Activated CD4-positive, CD25-positive, alpha-beta regulatory T cell treated with anti-CD3 and anti-CD28 coated beads, Interleukin-2, amount 50 U/mL, for 16 hours (primary cell): ENCODE results near the gene C20orf96.
A peak's percentile ranks its signal among the peaks of the same experiment; 100 is the strongest.

Experiments used
- DNase-seq: peaks from one replicate; pipeline ENCODE4 v3.0.0-alpha.2; 2020; ENCODE audit warnings: low read depth, low spot score

C20orf96 gene

GRCh38 chr20:312067-312466 is 21.5 kb upstream of the C20orf96 start:
- no peak for DNase-seq

GRCh38 chr20:311609-312008 is 21.1 kb upstream of the C20orf96 start:
- DNase-seq, result no peak

GRCh38 chr20:310645-311044 is 20.1 kb upstream of the C20orf96 start:
- no peak for DNase-seq

- DNase-seq, result peak; percentile 54
Observed at GRCh38 chr20:309841-310644, 19.5 kb upstream of the C20orf96 start.

GRCh38 chr20:309306-309840 is 18.8 kb upstream of the C20orf96 start:
- no peak for DNase-seq

GRCh38 chr20:308427-309038 is 18.0 kb upstream of the C20orf96 start:
- DNase-seq, result no peak

GRCh38 chr20:305745-306144 is 15.2 kb upstream of the C20orf96 start:
- DNase-seq, result no peak

- no peak for DNase-seq
Observed at GRCh38 chr20:301886-302848, 11.6 kb upstream of the C20orf96 start.

- DNase-seq, result no peak
Observed at GRCh38 chr20:300345-300990, 9.9 kb upstream of the C20orf96 start.

GRCh38 chr20:298776-299391 is 8.3 kb upstream of the C20orf96 start:
- DNase-seq, result no peak

GRCh38 chr20:297925-298775 is 7.6 kb upstream of the C20orf96 start:
- DNase-seq, result no peak

GRCh38 chr20:297098-297924 is 6.8 kb upstream of the C20orf96 start, which contains the start of gene ZCCHC3:
Gene ZCCHC3, plus strand, starts transcription at chr20:297570. Its CDS starts 17 bp downstream, at chr20:297587.
- DNase-seq, result peak; percentile 72

- DNase-seq, result no peak
Observed at GRCh38 chr20:295804-296203, 5.3 kb upstream of the C20orf96 start.

GRCh38 chr20:294602-295001 is 4.1 kb upstream of the C20orf96 start:
- no peak for DNase-seq

GRCh38 chr20:289693-290083 is 862 bp downstream of the C20orf96 start:
- no peak for DNase-seq

GRCh38 chr20:288956-289692 is 1.4 kb downstream of the C20orf96 start:
- DNase-seq, result no peak

- DNase-seq, result no peak
Observed at GRCh38 chr20:286508-286907, 4.0 kb downstream of the C20orf96 start.

GRCh38 chr20:284172-284571 is 6.4 kb downstream of the C20orf96 start:
- no peak for DNase-seq
